AG04450 (cell line): ENCODE results near the gene GALNT2. TPM values are rescaled to one million over a fixed set of nuclear protein-coding genes. Genes with fewer than 3 reads are reported as not detected.

Source experiments
- CTCF ChIA-PET: fragments of 300-600, 350-600 bp; formaldehyde crosslinking; extraction: SDS; loops from one replicate; lab custom pipeline; 2022; ENCODE audit warnings: antibody characterized with exemption, inconsistent platforms; lab: Charles Lee
- POLR2A ChIA-PET: fragments of 350-600 bp; formaldehyde crosslinking; extraction: SDS; loops from one replicate; lab custom pipeline; 2021; ENCODE audit warnings: antibody characterized with exemption, inconsistent platforms; lab: Yijun Ruan, JAX
- DNase-seq: peaks from one replicate; pipeline ENCODE4 v3.0.0-alpha.2; 2011; ENCODE audit warnings: low read depth, low spot score
- H3K27ac ChIP-seq: one replicate; pipeline ENCODE4 v1.5.1; 2012; ENCODE audit warnings: low read depth, low read length, control low read depth
- H3K27me3 ChIP-seq: one replicate; pipeline ENCODE4 v1.6.0; 2012; ENCODE audit warnings: low read length; ENCODE audit not compliant: control insufficient read depth, insufficient read depth
- H3K4me3 ChIP-seq: 2 replicates; pipeline ENCODE4 v1.5.1; 2011; ENCODE audit warnings: mild to moderate bottlenecking, low read depth, low read length, control low read depth
- H3K9me3 ChIP-seq: 2 replicates; pipeline ENCODE4 v1.5.1; 2012; ENCODE audit warnings: low read length; ENCODE audit not compliant: control insufficient read depth, insufficient read depth
- CTCF ChIP-seq: IDR thresholded peaks from 2 replicates; pipeline ENCODE4 v1.5.1; 2011; ENCODE audit warnings: low read depth, low read length, control low read depth, inconsistent platforms
- polyA plus RNA-seq: library from polyadenylated mRNA; depleted of rRNA; stranded (reverse); fragments of >200 nt; gene quantifications from 2 replicates; pipeline ENCODE4 v1.2.3, GENCODE V29; 2011

The GALNT2 gene
- polyA plus RNA-seq, 1 experiment = 121 TPM

GRCh38 chr1:230124186-230125128, 57.4 kb downstream of the GALNT2 start:
- ChIA-PET CTCF (no interaction called here), POLR2A (no interaction called here)
- no peak for TF ChIP-seq CTCF
- no peak overlapping the region for H3K4me3 ChIP-seq
- H3K9me3 ChIP-seq = no peaks in the 10 kb centered on the region
- peak overlapping the region; percentile 57 for H3K27ac ChIP-seq
- no peaks in the 10 kb centered on the region for H3K27me3 ChIP-seq
- DNase-seq = no peak

- CTCF ChIA-PET = no interaction called here
- H3K27ac ChIP-seq = no peak overlapping the region
- no peaks in the 10 kb centered on the region for H3K27me3 ChIP-seq
- H3K4me3 ChIP-seq = no peak overlapping the region
- no peak for DNase-seq
- POLR2A ChIA-PET = no interaction called here
- no peaks in the 10 kb centered on the region for H3K9me3 ChIP-seq
- TF ChIP-seq CTCF = no peak
Measured at GRCh38 chr1:230125141-230125540, 58.1 kb downstream of the GALNT2 start.

- Histone ChIP-seq H3K27ac (no peak overlapping the region), H3K9me3 (no peaks in the 10 kb centered on the region), H3K27me3 (no peaks in the 10 kb centered on the region), H3K4me3 (no peak overlapping the region)
- no peak for TF ChIP-seq CTCF
- DNase-seq = no peak
- CTCF ChIA-PET = no interaction called here
- POLR2A ChIA-PET = no interaction called here
Measured at GRCh38 chr1:230125640-230126528, 58.8 kb downstream of the GALNT2 start.

GRCh38 chr1:230126529-230127104, 59.6 kb downstream of the GALNT2 start:
- Histone ChIP-seq H3K27ac (no peak overlapping the region), H3K9me3 (no peaks in the 10 kb centered on the region), H3K4me3 (no peak overlapping the region), H3K27me3 (no peaks in the 10 kb centered on the region)
- no peak for TF ChIP-seq CTCF
- no peak for DNase-seq
- ChIA-PET CTCF (no interaction called here), POLR2A (no interaction called here)
